NCI-H1694 (cell line): ENCODE results near the gene CA6.
"Not testable (repeated sequence)": the region's sequence is repeated elsewhere in the genome, so short reads cannot be mapped to it uniquely, and the experiment has no call there.

Experiments
- DNase-seq: peaks from one replicate; lab custom pipeline; 2025; lab: John Stamatoyannopoulos, UW

The CA6 gene

GRCh38 chr1:8945568-8945967, at the start of gene CA6:
TSS of gene CA6 (plus strand) at chr1:8945868. CDS start at chr1:8945887, 19 bp downstream.
- no peak for DNase-seq

- DNase-seq, result not testable (repeated sequence)
Observed at GRCh38 chr1:8896775-8897174, 48.9 kb upstream of the CA6 start.

- DNase-seq, result not testable (repeated sequence)
Observed at GRCh38 chr1:8897505-8897904, 48.2 kb upstream of the CA6 start.

GRCh38 chr1:8898418-8898817, 47.2 kb upstream of the CA6 start:
- not testable (repeated sequence) for DNase-seq

GRCh38 chr1:8899046-8899445, 46.6 kb upstream of the CA6 start:
- DNase-seq, result no peak

GRCh38 chr1:8900684-8901083, 45.0 kb upstream of the CA6 start:
- not testable (repeated sequence) for DNase-seq

GRCh38 chr1:8902765-8903164, 42.9 kb upstream of the CA6 start:
- DNase-seq, result no peak

GRCh38 chr1:8903410-8903809, 42.3 kb upstream of the CA6 start:
- DNase-seq, result no peak

GRCh38 chr1:8903908-8904650, 41.6 kb upstream of the CA6 start:
- DNase-seq, result no peak

GRCh38 chr1:8905582-8906191, 40.0 kb upstream of the CA6 start:
- DNase-seq, result no peak

GRCh38 chr1:8908388-8909151, 37.1 kb upstream of the CA6 start:
- no peak for DNase-seq

GRCh38 chr1:8910331-8910730, 35.3 kb upstream of the CA6 start:
- no peak for DNase-seq

GRCh38 chr1:8910914-8911313, 34.8 kb upstream of the CA6 start:
- no peak for DNase-seq

GRCh38 chr1:8911416-8912309, 34.0 kb upstream of the CA6 start:
- no peak for DNase-seq

GRCh38 chr1:8913457-8913856, 32.2 kb upstream of the CA6 start:
- DNase-seq, result no peak

- DNase-seq, result no peak
Observed at GRCh38 chr1:8914466-8914865, 31.2 kb upstream of the CA6 start.

GRCh38 chr1:8915446-8915845, 30.2 kb upstream of the CA6 start:
- DNase-seq, result no peak

- DNase-seq, result not testable (repeated sequence)
Observed at GRCh38 chr1:8917536-8917935, 28.1 kb upstream of the CA6 start.

- no peak for DNase-seq
Observed at GRCh38 chr1:8922962-8923361, 22.7 kb upstream of the CA6 start.

- no peak for DNase-seq
Observed at GRCh38 chr1:8925406-8925805, 20.3 kb upstream of the CA6 start.

- no peak for DNase-seq
Observed at GRCh38 chr1:8925960-8926359, 19.7 kb upstream of the CA6 start.
